Duodenal mucosa (tissue), 2 donors: Measurements from ENCODE around the gene GRIN2A.

Experiments
- H3K27ac ChIP-seq: one replicate; pipeline ENCODE4 v1.7.0; 2013; ENCODE audit warnings: low read depth, low read length
- H3K27me3 ChIP-seq, 2 donors: one replicate each; pipeline ENCODE4 v1.7.0; 2013; ENCODE audit warnings: low read length in 2 of 2, control low read depth in 1 of 2; ENCODE audit not compliant: insufficient read depth in 2 of 2, control insufficient read depth in 1 of 2
- H3K36me3 ChIP-seq, 2 donors: one replicate each; pipeline ENCODE4 v1.7.0; 2013; ENCODE audit warnings: low read length in 2 of 2, control low read depth in 1 of 2; ENCODE audit not compliant: insufficient read depth in 2 of 2, control insufficient read depth in 1 of 2
- H3K4me1 ChIP-seq, 2 donors: one replicate each; pipeline ENCODE4 v1.7.0; 2013; ENCODE audit warnings: low read length in 2 of 2, control low read depth in 1 of 2; ENCODE audit not compliant: insufficient read depth in 2 of 2, control insufficient read depth in 1 of 2
- H3K4me3 ChIP-seq, 2 donors: one replicate each; pipeline ENCODE4 v1.7.0; 2013; ENCODE audit warnings: low read length in 2 of 2, low read depth in 1 of 2
- H3K9ac ChIP-seq, 2 donors: one replicate each; pipeline ENCODE4 v1.7.0; 2013; ENCODE audit warnings: low read length in 2 of 2, low read depth in 1 of 2
- H3K9me3 ChIP-seq, 2 donors: one replicate each; pipeline ENCODE4 v1.7.0; 2013; ENCODE audit warnings: low read length in 2 of 2, control low read depth in 1 of 2; ENCODE audit not compliant: control insufficient read depth in 1 of 2

GRIN2A gene

DNA sequence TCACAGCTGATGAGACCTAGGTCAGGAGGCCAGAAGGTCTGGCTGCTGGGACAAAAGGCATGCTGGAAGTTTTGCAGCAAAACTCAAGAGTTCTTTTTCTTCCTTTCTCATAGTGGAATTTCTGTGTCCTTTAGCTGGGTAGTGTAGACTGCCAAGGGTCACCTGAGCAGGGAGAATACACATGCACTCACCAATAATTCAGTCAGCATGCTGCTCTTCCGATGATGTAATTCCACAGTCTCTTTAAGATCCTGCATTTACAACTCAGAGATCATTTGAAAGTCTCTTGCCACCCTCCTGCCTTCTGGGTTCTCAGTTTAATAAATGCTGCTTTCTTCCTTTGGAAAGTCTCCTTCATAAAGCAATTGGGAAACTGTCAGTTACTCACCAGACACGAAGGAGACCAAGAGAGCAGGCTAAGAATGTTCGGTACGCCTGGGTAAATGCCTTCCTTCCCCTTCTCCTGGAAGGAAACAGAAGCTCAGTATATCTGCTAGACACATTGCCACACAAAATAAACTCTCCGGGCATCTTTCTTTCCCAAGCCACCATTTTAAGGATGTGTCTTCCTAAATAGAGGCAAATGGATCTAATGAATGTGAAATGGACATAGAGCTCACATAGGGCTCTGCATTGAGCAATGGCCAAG, 473.1 kb downstream of the GRIN2A start:
- no peaks in the 10 kb centered on the region for H3K4me1 ChIP-seq
- H3K27me3 ChIP-seq, result no peaks in the 10 kb centered on the region
- H3K27ac ChIP-seq, result no peak overlapping the region
- no peaks in the 10 kb centered on the region for H3K9me3 ChIP-seq
- H3K9ac ChIP-seq, result no peak overlapping the region
- H3K36me3 ChIP-seq, result no peaks in the 10 kb centered on the region
- H3K4me3 ChIP-seq, result no peak overlapping the region

DNA sequence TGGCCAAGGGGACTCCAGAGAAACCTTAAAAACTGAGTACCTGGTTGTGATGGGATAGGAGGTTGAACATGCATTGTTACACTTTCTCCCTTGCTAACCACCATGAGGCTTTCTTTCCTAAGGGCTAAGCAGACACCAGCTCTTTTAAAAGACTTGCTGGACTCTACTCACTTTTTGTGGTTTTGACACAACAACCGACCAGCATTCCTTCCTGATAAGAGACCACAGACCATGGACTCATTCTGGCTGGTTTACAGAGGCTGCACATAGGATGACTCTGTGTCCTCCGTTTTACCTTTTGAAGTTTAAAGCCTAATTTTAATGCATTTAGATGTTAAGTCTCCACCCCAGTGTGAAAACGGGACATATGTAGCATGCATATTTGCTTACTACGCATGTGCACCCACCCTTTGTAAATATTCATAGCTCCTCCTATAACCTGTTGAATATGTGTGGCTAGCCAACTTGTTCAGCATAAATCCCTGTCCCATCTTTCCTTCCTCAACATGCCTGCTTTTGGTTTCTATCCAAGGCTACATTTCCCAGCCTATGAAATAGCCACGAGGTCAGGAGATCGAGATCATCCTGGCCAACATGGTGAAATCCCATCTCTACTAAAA, 475.9 kb downstream of the GRIN2A start:
- Histone ChIP-seq H3K9me3 (no peaks in the 10 kb centered on the region), H3K4me1 (no peaks in the 10 kb centered on the region), H3K9ac (no peak overlapping the region), H3K36me3 (no peaks in the 10 kb centered on the region), H3K4me3 (no peak overlapping the region), H3K27me3 (no peaks in the 10 kb centered on the region), H3K27ac (no peak overlapping the region)

DNA sequence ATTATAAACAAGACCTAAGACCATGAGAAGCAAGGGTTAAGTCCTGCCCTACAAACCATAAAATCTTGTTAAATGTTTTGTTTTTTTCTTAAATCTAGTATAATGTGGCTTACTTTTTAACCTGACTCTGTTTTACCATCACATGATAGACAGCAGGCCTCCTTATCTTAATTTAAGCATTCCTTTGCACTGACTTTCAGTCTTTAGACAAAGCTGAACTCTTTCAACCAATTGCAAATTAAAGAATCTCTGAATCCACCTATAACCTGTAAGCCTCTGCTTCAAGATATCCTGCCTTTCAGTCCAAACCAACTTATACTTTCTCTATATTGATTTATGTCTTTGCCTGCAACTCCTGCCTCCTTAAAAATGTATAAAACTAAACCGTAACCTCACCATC, 478.5 kb downstream of the GRIN2A start:
- H3K27me3 ChIP-seq, result no peaks in the 10 kb centered on the region
- H3K27ac ChIP-seq, result no peak overlapping the region
- H3K9ac ChIP-seq, result no peak overlapping the region
- no peaks in the 10 kb centered on the region for H3K4me1 ChIP-seq
- no peaks in the 10 kb centered on the region for H3K36me3 ChIP-seq
- H3K9me3 ChIP-seq, result no peaks in the 10 kb centered on the region
- no peak overlapping the region for H3K4me3 ChIP-seq
